ENCODE data around the gene SGCA.

- TF ChIP-seq EP300 (IDR thresholded peaks at IDR 0.05), result no peak
- no peak for TF ChIP-seq CTCF (IDR thresholded peaks at IDR 0.05)
Observed at GRCh38 chr17:50141026-50141744, 24.6 kb upstream of the SGCA start.
